NT2/D1 (cell line): ENCODE data around the gene NAXE.

Experiments
- SUZ12 ChIP-seq: IDR thresholded peaks from 2 replicates; pipeline ENCODE4 v1.6.1; 2011; ENCODE audit not compliant: insufficient read length, insufficient read depth; ENCODE audit errors: extremely low read depth
- YY1 ChIP-seq: IDR thresholded peaks from 2 replicates; pipeline ENCODE4 v1.6.1; 2011; ENCODE audit not compliant: insufficient read length, insufficient read depth
- ZNF274 ChIP-seq: IDR thresholded peaks from 2 replicates; pipeline ENCODE4 v1.6.1; 2011; ENCODE audit warnings: mild to moderate bottlenecking, low read depth, low read length

- no peak for TF ChIP-seq YY1
- TF ChIP-seq ZNF274, result no peak
- no peak for TF ChIP-seq SUZ12
Observed at GRCh38 chr1:156584813-156585212, 6.8 kb upstream of the NAXE start.
